GM23338 (cell line): Measurements from ENCODE around the gene WNT9A. TPM values are rescaled to one million over a fixed set of nuclear protein-coding genes. Genes with fewer than 3 reads are reported as not detected.

ENCODE experiments used
- ATAC-seq: fragments of 200-7000 bp; cut with Tn5 transposase; 3 replicates; pipeline ENCODE4 v1.9.1; 2020
- DNase-seq: peaks from one replicate; pipeline ENCODE4 v3.0.0-alpha.2; 2015; ENCODE audit warnings: low spot score
- H2AFZ ChIP-seq: fragments of 200-600 bp; sonication (generic); 2 replicates; pipeline ENCODE4 v1.8.0; 2016; ENCODE audit warnings: antibody characterized with exemption, mild to moderate bottlenecking, moderate library complexity
- H3F3A ChIP-seq: fragments of 200-600 bp; sonication (generic); replicated peaks from 2 replicates; pipeline ENCODE4 v1.8.0; 2017; ENCODE audit warnings: antibody characterized with exemption, mixed run types, low read depth
- H3K27ac ChIP-seq: fragments of 200-600 bp; sonication (generic); 2 replicates; pipeline ENCODE4 v1.6.1; 2016; ENCODE audit warnings: low read depth
- H3K27me3 ChIP-seq: fragments of 200-600 bp; sonication (generic); 2 replicates; pipeline ENCODE4 v1.8.0; 2016; ENCODE audit warnings: mild to moderate bottlenecking, mixed run types, moderate library complexity; ENCODE audit not compliant: insufficient read depth
- H3K36me3 ChIP-seq: fragments of 200-600 bp; sonication (generic); 2 replicates; pipeline ENCODE4 v1.8.0; 2016; ENCODE audit warnings: mild to moderate bottlenecking; ENCODE audit not compliant: insufficient read depth
- H3K4me1 ChIP-seq: fragments of 200-600 bp; sonication (generic); 2 replicates; pipeline ENCODE4 v1.8.0; 2016; ENCODE audit warnings: mild to moderate bottlenecking, moderate library complexity; ENCODE audit not compliant: insufficient read depth
- H3K4me2 ChIP-seq: fragments of 200-600 bp; sonication (generic); 2 replicates; pipeline ENCODE4 v1.7.1; 2017; ENCODE audit warnings: mixed run types
- H3K4me3 ChIP-seq: fragments of 200-600 bp; sonication (generic); 2 replicates; pipeline ENCODE4 v1.6.1; 2016; ENCODE audit warnings: mixed run types
- H3K79me2 ChIP-seq: fragments of 200-600 bp; sonication (generic); replicated peaks from 2 replicates; pipeline ENCODE4 v1.8.0; 2017; ENCODE audit warnings: mild to moderate bottlenecking; ENCODE audit not compliant: insufficient read depth
- H3K9me2 ChIP-seq: fragments of 200-600 bp; sonication (generic); 2 replicates; pipeline ENCODE4 v1.8.0; 2017; ENCODE audit not compliant: insufficient read depth
- H4K20me1 ChIP-seq: fragments of 200-600 bp; sonication (generic); replicated peaks from 2 replicates; pipeline ENCODE4 v1.8.0; 2017; ENCODE audit warnings: mild to moderate bottlenecking; ENCODE audit not compliant: insufficient read depth
- H3K27ac Mint-ChIP-seq: 2 replicates; pipeline ENCODE4 v1.8.0; 2020; ENCODE audit warnings: inconsistent platforms, mild to moderate bottlenecking, moderate library complexity, mixed read lengths
- H3K27me3 Mint-ChIP-seq: 3 replicates; pipeline ENCODE4 v1.8.0; 2022; ENCODE audit warnings: low read depth, mild to moderate bottlenecking, moderate library complexity, mixed read lengths, inconsistent platforms; ENCODE audit not compliant: insufficient read depth, poor library complexity
- H3K36me3 Mint-ChIP-seq: 3 replicates; pipeline ENCODE4 v1.8.0; 2021; ENCODE audit warnings: low read depth, mild to moderate bottlenecking, inconsistent platforms, moderate library complexity, mixed read lengths
- H3K4me1 Mint-ChIP-seq: 3 replicates; pipeline ENCODE4 v1.8.0; 2020; ENCODE audit warnings: mild to moderate bottlenecking, inconsistent platforms, mixed read lengths
- H3K4me3 Mint-ChIP-seq: 3 replicates; pipeline ENCODE4 v1.8.0; 2021; ENCODE audit warnings: moderate library complexity, mild to moderate bottlenecking, inconsistent platforms, mixed read lengths
- H3K9me3 Mint-ChIP-seq: 3 replicates; pipeline ENCODE4 v1.8.0; 2020; ENCODE audit warnings: moderate library complexity, mild to moderate bottlenecking, inconsistent platforms, mixed read lengths
- CREB1 ChIP-seq: fragments of 250-450 bp; sonication (Bioruptor Pico); IDR thresholded peaks from 2 replicates; pipeline ENCODE4 v1.5.0; 2020; ENCODE audit warnings: low read depth, mild to moderate bottlenecking, moderate library complexity
- ETS1 ChIP-seq: IDR thresholded peaks from 2 replicates; pipeline ENCODE4 v1.6.1; 2016; ENCODE audit warnings: antibody characterized with exemption
- EZH2 ChIP-seq: fragments of 200-600 bp; sonication (generic); IDR thresholded peaks from one replicate; pipeline ENCODE4 v1.8.0; 2017; ENCODE audit warnings: antibody characterized with exemption, mild to moderate bottlenecking, low read depth; ENCODE audit not compliant: unreplicated experiment
- EZH2phosphoT487 ChIP-seq: fragments of 200-600 bp; sonication (generic); IDR thresholded peaks from one replicate; pipeline ENCODE4 v1.8.1; 2018; ENCODE audit warnings: antibody characterized with exemption; ENCODE audit not compliant: unreplicated experiment
- JUNB ChIP-seq: IDR thresholded peaks from one replicate; pipeline ENCODE4 v1.6.1; 2016; ENCODE audit warnings: antibody characterized with exemption; ENCODE audit not compliant: unreplicated experiment
- NANOG ChIP-seq: IDR thresholded peaks from 2 replicates; pipeline ENCODE4 v1.6.1; 2016; ENCODE audit warnings: antibody characterized with exemption, borderline replicate concordance
- POLR2AphosphoS5 ChIP-seq: IDR thresholded peaks from 2 replicates; pipeline ENCODE4 v1.6.1; 2016; ENCODE audit warnings: antibody characterized with exemption, low read depth
- REST ChIP-seq: IDR thresholded peaks from one replicate; pipeline ENCODE4 v1.6.1; 2018; ENCODE audit warnings: antibody characterized with exemption; ENCODE audit not compliant: unreplicated experiment
- STAT1 ChIP-seq: IDR thresholded peaks from one replicate; pipeline ENCODE4 v1.6.1; 2016; ENCODE audit warnings: antibody characterized with exemption; ENCODE audit not compliant: unreplicated experiment
- ZNF114 ChIP-seq: fragments of 250-450 bp; sonication (Bioruptor Pico); IDR thresholded peaks from 2 replicates; pipeline ENCODE4 v1.5.0; 2020; ENCODE audit warnings: mild to moderate bottlenecking, moderate library complexity
- ZNF331 ChIP-seq: fragments of 250-450 bp; sonication (Bioruptor Pico); IDR thresholded peaks from 2 replicates; pipeline ENCODE4 v1.5.0; 2020; ENCODE audit warnings: low read depth, mild to moderate bottlenecking, moderate library complexity
- polyA plus RNA-seq: library from polyadenylated mRNA; unstranded; fragments of >200 nt; fragmentation: Nextera tagmentation; extraction: Ambion mirVana; gene quantifications from 2 replicates; pipeline ENCODE4 v1.2.1, GENCODE V29; 2016
- total RNA-seq: library from RNA; depleted of rRNA; stranded (reverse); fragments of >200 nt; shearing (Covaris generic); gene quantifications from 2 replicates; pipeline ENCODE4 v1.2.3, GENCODE V29; 2014
- TF ChIP-seq, protein P1 (sequence below): fragments of 250-450 bp; sonication (Bioruptor Pico); IDR thresholded peaks from 2 replicates; pipeline ENCODE4 v1.5.0; 2020; ENCODE audit warnings: mild to moderate bottlenecking, moderate library complexity
- TF ChIP-seq, protein P2 (sequence below), 2 experiments: fragments of 200-600 bp in 1 of 2; sonication (generic) in 1 of 2; conservative IDR thresholded peaks; 2 replicates each; pipeline versions ENCODE4 v1.5.1 to v1.6.1; 2016 to 2017; ENCODE audit warnings: antibody characterized with exemption in 2 of 2, low read depth in 2 of 2, mild to moderate bottlenecking in 2 of 2, moderate library complexity in 1 of 2

The WNT9A gene
- total and polyA plus RNA-seq, 2 experiments from 2014 or later = 0.06 to 2.0 TPM

DNA sequence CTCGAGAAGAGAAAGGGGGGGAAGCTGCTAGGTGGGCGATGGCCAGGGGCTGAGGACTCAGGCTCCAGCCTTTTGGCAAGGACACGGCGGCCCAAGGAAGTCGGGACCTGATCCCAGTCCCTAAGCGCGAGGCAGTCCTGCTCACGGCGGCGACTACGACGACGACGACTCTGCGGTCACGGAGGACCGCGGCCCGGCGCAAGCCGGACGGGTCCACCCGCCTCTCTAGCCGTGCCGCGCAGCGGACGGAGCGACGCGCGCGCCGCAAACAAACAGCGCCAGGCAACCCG, 401 bp downstream of the WNT9A start:
- H3K4me3 Mint-ChIP-seq = peak overlapping the region; percentile 81
- no peak for ATAC-seq

More for the DNA sequence above, 401 bp downstream of the WNT9A start:
- Mint-ChIP-seq H3K27me3 (peaks cover 30% of the 10 kb centered on the region), H3K9me3 (no peaks in the 10 kb centered on the region), H3K27ac (no peak overlapping the region), H3K36me3 (no peaks in the 10 kb centered on the region), H3K4me1 (peaks cover 9% of the 10 kb centered on the region; the same call in 2 of the 3 replicates)
- Histone ChIP-seq H3K9me2 (no peaks in the 10 kb centered on the region), H3K4me3 (peak overlapping the region; percentile 82), H3K79me2 (no peaks in the 10 kb centered on the region), H3K27me3 (peaks cover 24% of the 10 kb centered on the region), H4K20me1 (peaks cover 5% of the 10 kb centered on the region; the same call in 1 of the 2 replicates), H3K27ac (no peak overlapping the region), H3K4me2 (peak overlapping the region; percentile 98), H3K4me1 (peaks cover 6% of the 10 kb centered on the region; the same call in 1 of the 2 replicates), H3F3A (0 out of 2 replicates have a peak, but pooled peaks cover 3% of the 10 kb centered on the region), H3K36me3 (no peaks in the 10 kb centered on the region), H2AFZ (peak overlapping the region; percentile 98)
- no peak for DNase-seq
- TF ChIP-seq REST (no peak), ZNF331 (CRISPR knock-in tag) (no peak), EZH2phosphoT487 (no peak), ZNF114 (CRISPR knock-in tag) (no peak), NANOG (no peak), POLR2AphosphoS5 (no peak), ETS1 (no peak), JUNB (no peak), EZH2 (no peak), STAT1 (no peak), CREB1 (CRISPR knock-in tag) (no peak; the same call in 1 of the 2 replicates)
- TF ChIP-seq, protein P1, sequence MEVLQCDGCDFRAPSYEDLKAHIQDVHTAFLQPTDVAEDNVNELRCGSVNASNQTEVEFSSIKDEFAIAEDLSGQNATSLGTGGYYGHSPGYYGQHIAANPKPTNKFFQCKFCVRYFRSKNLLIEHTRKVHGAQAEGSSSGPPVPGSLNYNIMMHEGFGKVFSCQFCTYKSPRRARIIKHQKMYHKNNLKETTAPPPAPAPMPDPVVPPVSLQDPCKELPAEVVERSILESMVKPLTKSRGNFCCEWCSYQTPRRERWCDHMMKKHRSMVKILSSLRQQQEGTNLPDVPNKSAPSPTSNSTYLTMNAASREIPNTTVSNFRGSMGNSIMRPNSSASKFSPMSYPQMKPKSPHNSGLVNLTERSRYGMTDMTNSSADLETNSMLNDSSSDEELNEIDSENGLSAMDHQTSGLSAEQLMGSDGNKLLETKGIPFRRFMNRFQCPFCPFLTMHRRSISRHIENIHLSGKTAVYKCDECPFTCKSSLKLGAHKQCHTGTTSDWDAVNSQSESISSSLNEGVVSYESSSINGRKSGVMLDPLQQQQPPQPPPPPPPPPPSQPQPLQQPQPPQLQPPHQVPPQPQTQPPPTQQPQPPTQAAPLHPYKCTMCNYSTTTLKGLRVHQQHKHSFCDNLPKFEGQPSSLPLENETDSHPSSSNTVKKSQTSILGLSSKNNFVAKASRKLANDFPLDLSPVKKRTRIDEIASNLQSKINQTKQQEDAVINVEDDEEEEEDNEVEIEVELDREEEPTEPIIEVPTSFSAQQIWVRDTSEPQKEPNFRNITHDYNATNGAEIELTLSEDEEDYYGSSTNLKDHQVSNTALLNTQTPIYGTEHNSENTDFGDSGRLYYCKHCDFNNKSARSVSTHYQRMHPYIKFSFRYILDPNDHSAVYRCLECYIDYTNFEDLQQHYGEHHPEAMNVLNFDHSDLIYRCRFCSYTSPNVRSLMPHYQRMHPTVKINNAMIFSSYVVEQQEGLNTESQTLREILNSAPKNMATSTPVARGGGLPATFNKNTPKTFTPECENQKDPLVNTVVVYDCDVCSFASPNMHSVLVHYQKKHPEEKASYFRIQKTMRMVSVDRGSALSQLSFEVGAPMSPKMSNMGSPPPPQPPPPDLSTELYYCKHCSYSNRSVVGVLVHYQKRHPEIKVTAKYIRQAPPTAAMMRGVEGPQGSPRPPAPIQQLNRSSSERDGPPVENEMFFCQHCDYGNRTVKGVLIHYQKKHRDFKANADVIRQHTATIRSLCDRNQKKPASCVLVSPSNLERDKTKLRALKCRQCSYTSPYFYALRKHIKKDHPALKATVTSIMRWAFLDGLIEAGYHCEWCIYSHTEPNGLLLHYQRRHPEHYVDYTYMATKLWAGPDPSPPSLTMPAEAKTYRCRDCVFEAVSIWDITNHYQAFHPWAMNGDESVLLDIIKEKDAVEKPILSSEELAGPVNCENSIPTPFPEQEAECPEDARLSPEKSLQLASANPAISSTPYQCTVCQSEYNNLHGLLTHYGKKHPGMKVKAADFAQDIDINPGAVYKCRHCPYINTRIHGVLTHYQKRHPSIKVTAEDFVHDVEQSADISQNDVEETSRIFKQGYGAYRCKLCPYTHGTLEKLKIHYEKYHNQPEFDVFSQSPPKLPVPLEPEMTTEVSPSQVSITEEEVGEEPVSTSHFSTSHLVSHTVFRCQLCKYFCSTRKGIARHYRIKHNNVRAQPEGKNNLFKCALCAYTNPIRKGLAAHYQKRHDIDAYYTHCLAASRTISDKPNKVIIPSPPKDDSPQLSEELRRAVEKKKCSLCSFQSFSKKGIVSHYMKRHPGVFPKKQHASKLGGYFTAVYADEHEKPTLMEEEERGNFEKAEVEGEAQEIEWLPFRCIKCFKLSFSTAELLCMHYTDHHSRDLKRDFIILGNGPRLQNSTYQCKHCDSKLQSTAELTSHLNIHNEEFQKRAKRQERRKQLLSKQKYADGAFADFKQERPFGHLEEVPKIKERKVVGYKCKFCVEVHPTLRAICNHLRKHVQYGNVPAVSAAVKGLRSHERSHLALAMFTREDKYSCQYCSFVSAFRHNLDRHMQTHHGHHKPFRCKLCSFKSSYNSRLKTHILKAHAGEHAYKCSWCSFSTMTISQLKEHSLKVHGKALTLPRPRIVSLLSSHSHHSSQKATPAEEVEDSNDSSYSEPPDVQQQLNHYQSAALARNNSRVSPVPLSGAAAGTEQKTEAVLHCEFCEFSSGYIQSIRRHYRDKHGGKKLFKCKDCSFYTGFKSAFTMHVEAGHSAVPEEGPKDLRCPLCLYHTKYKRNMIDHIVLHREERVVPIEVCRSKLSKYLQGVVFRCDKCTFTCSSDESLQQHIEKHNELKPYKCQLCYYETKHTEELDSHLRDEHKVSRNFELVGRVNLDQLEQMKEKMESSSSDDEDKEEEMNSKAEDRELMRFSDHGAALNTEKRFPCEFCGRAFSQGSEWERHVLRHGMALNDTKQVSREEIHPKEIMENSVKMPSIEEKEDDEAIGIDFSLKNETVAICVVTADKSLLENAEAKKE (CRISPR knock-in tag) = no peak
- TF ChIP-seq, protein P2, sequence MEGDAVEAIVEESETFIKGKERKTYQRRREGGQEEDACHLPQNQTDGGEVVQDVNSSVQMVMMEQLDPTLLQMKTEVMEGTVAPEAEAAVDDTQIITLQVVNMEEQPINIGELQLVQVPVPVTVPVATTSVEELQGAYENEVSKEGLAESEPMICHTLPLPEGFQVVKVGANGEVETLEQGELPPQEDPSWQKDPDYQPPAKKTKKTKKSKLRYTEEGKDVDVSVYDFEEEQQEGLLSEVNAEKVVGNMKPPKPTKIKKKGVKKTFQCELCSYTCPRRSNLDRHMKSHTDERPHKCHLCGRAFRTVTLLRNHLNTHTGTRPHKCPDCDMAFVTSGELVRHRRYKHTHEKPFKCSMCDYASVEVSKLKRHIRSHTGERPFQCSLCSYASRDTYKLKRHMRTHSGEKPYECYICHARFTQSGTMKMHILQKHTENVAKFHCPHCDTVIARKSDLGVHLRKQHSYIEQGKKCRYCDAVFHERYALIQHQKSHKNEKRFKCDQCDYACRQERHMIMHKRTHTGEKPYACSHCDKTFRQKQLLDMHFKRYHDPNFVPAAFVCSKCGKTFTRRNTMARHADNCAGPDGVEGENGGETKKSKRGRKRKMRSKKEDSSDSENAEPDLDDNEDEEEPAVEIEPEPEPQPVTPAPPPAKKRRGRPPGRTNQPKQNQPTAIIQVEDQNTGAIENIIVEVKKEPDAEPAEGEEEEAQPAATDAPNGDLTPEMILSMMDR (conservative IDR thresholded peaks at IDR 0.05; ENCODE audit: low read depth in 2 of 2) = no peak
